ENCODE measurements around the gene CLGN. TPM values are rescaled to one million over a fixed set of nuclear protein-coding genes. Genes with fewer than 3 reads are reported as not detected.
"Not testable (repeated sequence)": the region's sequence is repeated elsewhere in the genome, so short reads cannot be mapped to it uniquely, and the experiment has no call there.

CLGN gene
- total RNA-seq, 2 experiments from 2014 or later = 0.22 to 0.27 TPM

GRCh38 chr4:140413130-140413969 is 14.1 kb downstream of the CLGN start:
- not testable (repeated sequence) for H3K27me3 Mint-ChIP-seq, H3K4me3 Mint-ChIP-seq

GRCh38 chr4:140408974-140409373 is 18.5 kb downstream of the CLGN start:
- DNase-seq = no peak
- no peaks in the 10 kb centered on the region for H3K36me3 Mint-ChIP-seq
- H3K27me3 Mint-ChIP-seq = peaks cover 15% of the 10 kb centered on the region
- H3K9me3 Mint-ChIP-seq = no peaks in the 10 kb centered on the region
- no peak overlapping the region for H3K27ac Mint-ChIP-seq
- H3K4me1 Mint-ChIP-seq = no peaks in the 10 kb centered on the region
- no peak overlapping the region for H3K4me3 Mint-ChIP-seq

More at GRCh38 chr4:140413130-140413969, 14.1 kb downstream of the CLGN start:
- not testable (repeated sequence) for H3K4me1 Mint-ChIP-seq, H3K36me3 Mint-ChIP-seq, DNase-seq, H3K27ac Mint-ChIP-seq, H3K9me3 Mint-ChIP-seq

DNA sequence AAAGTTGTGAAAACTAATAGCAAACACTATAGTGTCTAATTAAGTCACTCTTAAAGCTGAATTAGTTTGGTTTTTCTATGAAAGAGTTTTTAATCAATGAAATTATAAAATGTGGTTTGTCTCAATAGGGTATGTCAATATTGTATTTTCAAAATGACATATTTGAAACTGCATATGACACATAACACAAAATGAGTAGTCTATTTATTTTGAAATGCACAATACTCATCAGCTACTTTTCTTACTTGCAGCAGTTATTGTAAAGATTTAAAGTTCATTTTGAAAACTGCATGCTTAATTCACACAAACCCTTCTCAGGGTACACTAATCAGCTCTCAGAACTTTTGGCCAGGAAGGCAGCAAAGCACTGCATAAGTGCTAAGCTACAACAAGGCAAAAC is 21.2 kb downstream of the CLGN start:
- no peaks in the 10 kb centered on the region for H3K4me1 Mint-ChIP-seq
- no peaks in the 10 kb centered on the region for H3K9me3 Mint-ChIP-seq
- no peak overlapping the region for H3K4me3 Mint-ChIP-seq

GRCh38 chr4:140400111-140400510 is 27.3 kb downstream of the CLGN start:
- Mint-ChIP-seq H3K4me3 (no peak overlapping the region), H3K9me3 (no peaks in the 10 kb centered on the region), H3K27ac (no peak overlapping the region), H3K27me3 (peaks cover 11% of the 10 kb centered on the region), H3K4me1 (no peaks in the 10 kb centered on the region), H3K36me3 (no peaks in the 10 kb centered on the region)
- DNase-seq = no peak

More for the DNA sequence above, 21.2 kb downstream of the CLGN start:
- H3K36me3 Mint-ChIP-seq = no peaks in the 10 kb centered on the region
- H3K27ac Mint-ChIP-seq = no peak overlapping the region
- no peak for DNase-seq
- H3K27me3 Mint-ChIP-seq = peaks cover 7% of the 10 kb centered on the region

DNA sequence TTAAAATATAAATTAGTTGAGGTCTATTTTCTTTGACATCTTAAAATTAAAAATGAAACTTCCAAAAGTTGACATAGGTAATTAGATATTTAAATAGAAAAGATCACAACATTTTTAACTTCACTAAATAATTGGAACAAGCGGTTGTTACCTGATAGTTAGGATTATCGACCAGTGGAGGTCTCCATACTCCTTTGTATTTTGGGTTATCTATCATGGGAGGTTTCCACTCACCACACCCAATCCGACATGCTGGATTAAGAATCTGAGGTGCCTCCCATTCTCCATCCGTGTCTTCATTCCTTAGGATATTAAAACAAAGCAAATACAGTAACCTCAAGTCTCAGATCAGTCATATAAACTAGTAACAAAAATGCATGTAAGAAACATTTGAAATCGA is 31.8 kb downstream of the CLGN start:
- Mint-ChIP-seq H3K27ac (no peak overlapping the region), H3K4me3 (no peak overlapping the region), H3K4me1 (no peaks in the 10 kb centered on the region), H3K9me3 (no peaks in the 10 kb centered on the region), H3K36me3 (no peaks in the 10 kb centered on the region), H3K27me3 (peaks cover 11% of the 10 kb centered on the region)
- no peak for DNase-seq

DNA sequence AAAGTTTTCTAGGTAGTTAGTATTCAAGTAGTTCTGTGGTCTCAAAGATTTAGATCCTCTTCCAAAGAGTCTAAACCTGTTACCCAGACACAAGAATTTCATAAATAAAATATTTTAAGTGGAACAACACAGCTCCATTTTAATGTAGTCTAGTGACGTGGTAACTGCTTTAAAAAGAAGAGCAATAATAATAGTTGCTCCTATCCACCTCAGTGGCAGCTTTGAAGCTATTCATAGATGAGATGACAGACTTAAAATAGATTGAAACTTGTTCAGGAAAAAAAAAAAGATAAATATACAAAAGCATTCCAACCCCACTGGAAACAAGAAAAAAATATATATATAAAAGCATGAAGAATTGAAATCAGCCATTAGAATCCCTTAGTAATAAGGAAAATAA is 39.4 kb downstream of the CLGN start:
- Mint-ChIP-seq H3K4me3 (no peak overlapping the region), H3K36me3 (peaks cover 3% of the 10 kb centered on the region), H3K27me3 (no peaks in the 10 kb centered on the region), H3K9me3 (no peaks in the 10 kb centered on the region), H3K27ac (no peak overlapping the region), H3K4me1 (no peaks in the 10 kb centered on the region)
- no peak for DNase-seq

- no peaks in the 10 kb centered on the region for H3K9me3 Mint-ChIP-seq
- peaks cover 10% of the 10 kb centered on the region for H3K36me3 Mint-ChIP-seq
- H3K4me1 Mint-ChIP-seq = peaks cover under 1% of the 10 kb centered on the region
- H3K4me3 Mint-ChIP-seq = no peak overlapping the region
- H3K27ac Mint-ChIP-seq = no peak overlapping the region
- H3K27me3 Mint-ChIP-seq = no peaks in the 10 kb centered on the region
- DNase-seq = no peak
Measured at GRCh38 chr4:140382732-140383131, 44.7 kb downstream of the CLGN start.

GRCh38 chr4:140374130-140374477 is 53.3 kb downstream of the CLGN start:
- Mint-ChIP-seq H3K4me3 (no peak overlapping the region), H3K4me1 (peaks cover 25% of the 10 kb centered on the region), H3K27me3 (no peaks in the 10 kb centered on the region), H3K9me3 (no peaks in the 10 kb centered on the region), H3K27ac (peak overlapping the region; percentile 68), H3K36me3 (peaks cover 4% of the 10 kb centered on the region)
- no peak for DNase-seq

GRCh38 chr4:140373328-140374129 is 53.9 kb downstream of the CLGN start, which contains the start of gene SCOC:
SCOC (plus strand) TSS chr4:140373646; CDS start chr4:140379171, 5,525 bp downstream.
- Mint-ChIP-seq H3K36me3 (peaks cover 4% of the 10 kb centered on the region), H3K4me3 (no peak within 1 kb of the TSS), H3K27me3 (no peaks in the 10 kb centered on the region), H3K27ac (peak within 1 kb of the TSS; percentile 68), H3K4me1 (peaks cover 25% of the 10 kb centered on the region), H3K9me3 (no peaks in the 10 kb centered on the region)
- DNase-seq = peak; percentile 96

DNA sequence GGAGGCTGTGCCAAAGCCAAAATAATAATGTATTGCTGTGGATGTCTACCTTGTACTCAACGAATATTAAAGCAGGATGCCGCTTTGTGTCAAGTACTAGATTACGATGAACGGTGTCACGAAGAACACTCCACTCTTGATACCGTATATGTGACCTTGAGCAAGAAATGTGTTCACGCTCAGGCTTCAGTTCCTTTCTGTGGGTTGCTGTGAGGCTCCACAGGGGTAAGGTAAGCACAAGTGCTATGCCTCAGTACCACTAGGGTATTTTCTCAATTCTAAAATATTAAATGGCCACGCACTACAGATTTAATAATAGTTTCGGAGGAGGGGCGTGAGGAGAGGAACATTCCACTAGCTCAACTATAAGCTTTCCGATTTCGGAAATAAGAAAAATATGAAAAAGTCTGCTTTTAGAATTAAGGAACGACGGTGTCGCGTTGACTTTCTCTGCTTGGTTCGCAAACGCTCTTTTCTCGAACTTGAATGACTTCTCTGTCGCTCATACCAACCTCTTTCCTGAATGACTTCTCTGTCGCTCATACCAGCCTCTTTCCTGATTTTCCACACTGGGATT is 54.6 kb downstream of the CLGN start:
- Mint-ChIP-seq H3K36me3 (peaks cover 4% of the 10 kb centered on the region), H3K9me3 (no peaks in the 10 kb centered on the region), H3K4me3 (no peak overlapping the region), H3K4me1 (peaks cover 25% of the 10 kb centered on the region), H3K27me3 (no peaks in the 10 kb centered on the region), H3K27ac (no peak overlapping the region)
- DNase-seq = peak; percentile 14

GRCh38 chr4:140368686-140369085 is 58.8 kb downstream of the CLGN start:
- no peaks in the 10 kb centered on the region for H3K9me3 Mint-ChIP-seq
- no peak overlapping the region for H3K4me3 Mint-ChIP-seq
- no peak for DNase-seq
- no peaks in the 10 kb centered on the region for H3K36me3 Mint-ChIP-seq
- H3K4me1 Mint-ChIP-seq = no peaks in the 10 kb centered on the region
- no peak overlapping the region for H3K27ac Mint-ChIP-seq
- no peaks in the 10 kb centered on the region for H3K27me3 Mint-ChIP-seq

- H3K4me1 Mint-ChIP-seq = no peaks in the 10 kb centered on the region
- no peak overlapping the region for H3K4me3 Mint-ChIP-seq
- no peak for DNase-seq
- H3K27ac Mint-ChIP-seq = no peak overlapping the region
- no peaks in the 10 kb centered on the region for H3K27me3 Mint-ChIP-seq
- no peaks in the 10 kb centered on the region for H3K9me3 Mint-ChIP-seq
- no peaks in the 10 kb centered on the region for H3K36me3 Mint-ChIP-seq
Measured at GRCh38 chr4:140367738-140368137, 59.7 kb downstream of the CLGN start.

GRCh38 chr4:140363558-140363957 is 63.9 kb downstream of the CLGN start:
- H3K27me3 Mint-ChIP-seq = no peaks in the 10 kb centered on the region
- no peak overlapping the region for H3K4me3 Mint-ChIP-seq
- peaks cover 5% of the 10 kb centered on the region for H3K4me1 Mint-ChIP-seq
- H3K27ac Mint-ChIP-seq = no peak overlapping the region
- no peak for DNase-seq
- no peaks in the 10 kb centered on the region for H3K36me3 Mint-ChIP-seq
- no peaks in the 10 kb centered on the region for H3K9me3 Mint-ChIP-seq

GRCh38 chr4:140363051-140363450 is 64.4 kb downstream of the CLGN start:
- Mint-ChIP-seq H3K9me3 (no peaks in the 10 kb centered on the region), H3K36me3 (no peaks in the 10 kb centered on the region), H3K27me3 (no peaks in the 10 kb centered on the region), H3K4me3 (no peak overlapping the region), H3K4me1 (peaks cover 5% of the 10 kb centered on the region), H3K27ac (no peak overlapping the region)
- no peak for DNase-seq

DNA sequence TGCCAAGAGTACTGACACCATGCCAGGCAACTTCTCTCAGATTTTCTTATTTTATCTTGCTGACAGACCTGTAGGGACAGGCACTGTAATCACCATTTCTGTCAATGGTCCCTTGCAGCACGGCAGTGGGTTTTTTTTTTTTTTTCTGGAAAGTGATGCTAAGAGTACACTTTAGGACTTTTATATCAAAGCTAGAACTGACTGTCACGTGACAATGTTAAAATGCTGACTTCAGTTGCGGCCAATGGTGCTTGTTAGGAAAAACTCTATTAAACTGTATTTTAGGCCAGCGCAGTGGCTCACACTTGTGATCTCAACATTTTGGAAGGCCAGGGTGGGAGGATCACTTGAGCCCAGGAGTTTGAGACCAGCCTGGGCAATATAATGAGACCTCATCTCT is 66.3 kb downstream of the CLGN start:
- DNase-seq = no peak
- no peaks in the 10 kb centered on the region for H3K36me3 Mint-ChIP-seq

More for the DNA sequence above, 66.3 kb downstream of the CLGN start:
- H3K27me3 Mint-ChIP-seq = no peaks in the 10 kb centered on the region
- H3K4me1 Mint-ChIP-seq = peaks cover 5% of the 10 kb centered on the region
- H3K9me3 Mint-ChIP-seq = no peaks in the 10 kb centered on the region
- no peak overlapping the region for H3K4me3 Mint-ChIP-seq
- no peak overlapping the region for H3K27ac Mint-ChIP-seq
